ENCODE measurements around the gene SHTN1.

- no peak for TF ChIP-seq CTCF (conservative IDR thresholded peaks at IDR 0.05; ENCODE audit: low read depth in 2 of 2)
- TF ChIP-seq POLR2AphosphoS5 (IDR thresholded peaks at IDR 0.05; ENCODE audit: low read depth), result no peak
- TF ChIP-seq EZH2phosphoT487 (IDR thresholded peaks at IDR 0.05; ENCODE audit: unreplicated experiment), result no peak
- no peak for TF ChIP-seq EZH2 (IDR thresholded peaks at IDR 0.05; ENCODE audit: low read depth, unreplicated experiment)
These were observed 24.9 kb downstream of the SHTN1 start for GRCh38 chr10:116980041-116980440.
